ENCODE data around the gene NEK6.

NEK6 gene

GRCh38 chr9:124342776-124343485 lies 85.2 kb downstream of the NEK6 start:
- peak; percentile 42 for DNase-seq (ENCODE audit: low spot score)

DNA sequence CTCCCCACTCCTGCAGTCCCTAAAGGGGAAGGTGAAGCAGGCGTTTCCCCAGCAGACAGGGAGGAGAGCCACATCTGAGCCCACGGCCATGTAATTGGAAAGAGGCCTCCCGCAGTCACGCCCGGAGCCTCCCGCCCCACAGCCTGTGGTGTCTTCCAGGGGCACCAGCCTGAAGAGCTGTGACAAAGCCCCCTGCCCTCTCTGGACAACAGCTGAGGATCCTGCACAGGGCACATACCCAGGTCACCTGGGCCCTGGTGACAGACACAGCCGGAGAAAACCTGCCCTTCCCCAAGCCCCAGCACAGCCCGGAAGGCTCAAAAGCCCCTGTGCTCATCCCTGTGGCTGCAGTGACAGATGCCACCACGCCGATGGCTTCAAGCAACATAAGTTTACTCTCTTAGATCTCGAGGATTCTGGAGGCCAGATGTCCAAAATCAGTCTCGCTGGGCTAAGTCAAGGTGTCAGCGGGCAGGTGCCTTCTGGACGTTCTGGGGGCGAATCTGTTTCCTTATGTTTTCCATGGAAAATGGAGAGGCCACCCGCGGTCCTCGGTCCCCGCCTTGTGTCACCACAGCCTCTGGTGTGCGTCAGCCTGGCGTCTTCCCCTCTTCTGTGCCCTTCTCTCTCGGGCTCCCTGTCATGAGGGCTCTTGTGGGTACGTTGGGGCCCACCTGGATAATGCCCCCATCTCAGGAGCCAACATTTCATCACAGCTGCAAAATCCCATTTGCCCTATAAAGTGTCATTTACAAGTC lies 86.0 kb downstream of the NEK6 start:
- no peak for DNase-seq (ENCODE audit: low spot score)

DNA sequence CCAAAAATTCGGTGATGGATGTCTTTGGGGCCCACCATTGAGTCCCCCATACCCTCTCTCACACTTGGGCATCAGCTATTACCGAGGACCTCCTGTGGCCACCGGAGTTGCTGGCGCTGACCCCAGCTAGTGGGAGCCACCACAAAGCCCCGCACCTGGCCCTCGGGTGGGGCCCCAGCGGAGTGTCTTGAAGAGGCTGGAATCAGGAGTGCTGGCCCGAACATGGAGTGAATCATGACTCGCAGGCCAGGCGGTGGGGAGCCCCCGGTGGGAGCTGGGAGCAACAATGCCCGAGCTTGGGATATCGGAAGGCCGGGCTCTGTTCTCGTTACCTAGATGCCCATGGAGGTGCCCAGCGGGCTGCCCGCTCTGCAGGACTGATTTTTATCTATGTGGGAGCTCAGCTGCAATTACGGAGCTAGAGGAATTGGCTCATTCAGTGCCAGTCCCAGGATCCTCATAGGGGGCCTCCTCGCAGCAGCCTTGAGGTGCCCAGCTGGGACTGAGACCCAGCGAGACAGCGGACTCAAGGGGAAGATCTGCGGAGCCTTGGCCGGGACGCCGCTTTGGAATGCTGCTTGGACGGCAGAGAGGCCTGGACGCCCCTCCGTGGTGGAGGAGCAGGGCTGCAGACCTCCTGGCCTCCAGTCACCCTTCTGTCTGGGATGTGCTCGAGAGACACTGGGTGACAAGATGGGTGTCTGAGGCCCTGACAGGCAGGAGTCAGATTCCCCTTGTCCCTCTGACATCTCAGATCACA lies 86.7 kb downstream of the NEK6 start:
- no peak for DNase-seq (ENCODE audit: low spot score)

DNA sequence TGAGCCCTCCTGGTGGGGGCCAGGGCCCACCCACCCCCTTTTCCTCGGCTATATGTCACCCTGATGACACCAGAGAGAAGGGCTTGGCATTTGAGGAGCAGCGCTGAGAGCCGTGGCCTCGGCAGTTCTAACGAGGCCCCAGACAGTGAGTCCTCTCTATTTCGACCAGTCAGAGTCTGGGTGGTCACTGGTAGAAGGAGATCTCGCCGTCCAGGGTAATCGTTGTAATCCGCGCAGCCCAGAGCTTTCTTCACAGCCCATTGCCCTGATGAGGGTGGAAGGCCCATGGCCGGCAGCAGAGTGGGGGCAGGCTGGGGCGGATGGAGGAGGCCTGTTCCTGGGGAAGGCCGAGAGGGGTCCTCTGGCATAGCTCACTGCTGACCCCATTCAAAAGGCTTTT lies 87.3 kb downstream of the NEK6 start:
- DNase-seq (ENCODE audit: low spot score): no peak

- no peak for DNase-seq (ENCODE audit: low spot score)
Observed at GRCh38 chr9:124345751-124346281, 88.1 kb downstream of the NEK6 start.

DNA sequence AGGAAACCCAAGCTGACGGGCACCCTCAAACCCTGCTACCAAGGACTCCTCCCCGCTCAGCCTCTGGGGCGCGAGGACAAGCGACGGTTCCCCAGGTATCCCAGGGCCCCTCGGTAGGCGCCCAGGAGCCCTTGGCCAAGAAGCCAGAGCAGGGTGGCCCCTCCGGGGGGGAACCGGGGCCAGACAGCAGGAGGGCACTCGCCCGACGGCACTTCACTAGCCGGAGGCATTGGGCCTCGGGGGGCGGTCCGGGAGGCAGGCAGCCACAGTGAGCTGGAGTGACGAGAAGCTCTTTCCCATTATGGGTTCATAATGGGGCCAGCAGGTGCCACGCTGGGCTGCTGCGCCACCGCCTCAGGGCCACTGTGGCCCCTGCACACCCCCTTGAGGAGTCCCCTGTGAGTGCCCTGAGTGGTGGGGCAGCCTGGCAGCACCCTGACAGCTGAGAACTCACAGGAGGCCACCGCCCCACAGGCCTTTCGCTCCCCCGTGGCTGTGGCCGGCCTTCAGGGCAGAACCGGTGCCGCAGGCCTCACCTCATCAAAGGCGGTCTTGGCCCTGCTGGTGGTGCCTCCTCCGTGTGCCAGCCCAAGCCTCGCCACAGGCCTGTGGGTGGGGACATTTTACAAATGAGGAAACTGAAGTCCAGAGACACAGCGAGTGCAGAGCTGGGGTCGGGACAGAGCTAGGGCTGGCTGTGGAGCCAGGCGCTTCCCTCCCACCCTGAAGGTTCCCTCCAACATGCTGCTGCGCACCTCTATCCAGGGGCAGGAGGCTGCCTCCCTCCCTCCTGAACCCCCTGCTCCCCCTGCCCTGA lies 88.8 kb downstream of the NEK6 start:
- no peak for DNase-seq (ENCODE audit: low spot score)

GRCh38 chr9:124347206-124347967 lies 89.6 kb downstream of the NEK6 start:
- DNase-seq (ENCODE audit: low spot score): no peak

- DNase-seq (ENCODE audit: low spot score): no peak
Observed at GRCh38 chr9:124347968-124348358, 90.2 kb downstream of the NEK6 start.

DNA sequence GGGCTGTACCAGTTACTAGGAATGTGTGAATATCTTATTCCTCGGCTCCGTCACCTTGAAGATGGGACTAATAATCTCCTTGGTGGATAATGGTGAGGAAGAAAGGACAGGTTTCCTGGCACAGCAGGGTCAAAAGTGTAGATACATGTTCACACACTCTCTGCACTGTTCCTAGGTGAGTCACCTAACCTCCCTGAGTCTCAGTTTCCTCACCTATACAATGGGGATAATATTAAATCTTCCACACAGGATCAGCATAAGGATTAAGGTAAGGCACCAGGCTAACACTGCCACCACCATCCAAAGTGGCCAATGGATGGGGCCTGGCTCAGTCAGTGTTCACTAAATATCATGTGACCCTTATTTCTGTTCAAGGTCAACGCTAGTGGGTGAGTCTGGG lies 90.6 kb downstream of the NEK6 start:
- DNase-seq (ENCODE audit: low spot score): no peak

- DNase-seq (ENCODE audit: low spot score): no peak
Observed at GRCh38 chr9:124348831-124349230, 91.1 kb downstream of the NEK6 start.

- DNase-seq (ENCODE audit: low spot score): no peak
Observed at GRCh38 chr9:124349267-124349666, 91.5 kb downstream of the NEK6 start.

- DNase-seq (ENCODE audit: low spot score): no peak
Observed at GRCh38 chr9:124349675-124350493, 92.1 kb downstream of the NEK6 start.

DNA sequence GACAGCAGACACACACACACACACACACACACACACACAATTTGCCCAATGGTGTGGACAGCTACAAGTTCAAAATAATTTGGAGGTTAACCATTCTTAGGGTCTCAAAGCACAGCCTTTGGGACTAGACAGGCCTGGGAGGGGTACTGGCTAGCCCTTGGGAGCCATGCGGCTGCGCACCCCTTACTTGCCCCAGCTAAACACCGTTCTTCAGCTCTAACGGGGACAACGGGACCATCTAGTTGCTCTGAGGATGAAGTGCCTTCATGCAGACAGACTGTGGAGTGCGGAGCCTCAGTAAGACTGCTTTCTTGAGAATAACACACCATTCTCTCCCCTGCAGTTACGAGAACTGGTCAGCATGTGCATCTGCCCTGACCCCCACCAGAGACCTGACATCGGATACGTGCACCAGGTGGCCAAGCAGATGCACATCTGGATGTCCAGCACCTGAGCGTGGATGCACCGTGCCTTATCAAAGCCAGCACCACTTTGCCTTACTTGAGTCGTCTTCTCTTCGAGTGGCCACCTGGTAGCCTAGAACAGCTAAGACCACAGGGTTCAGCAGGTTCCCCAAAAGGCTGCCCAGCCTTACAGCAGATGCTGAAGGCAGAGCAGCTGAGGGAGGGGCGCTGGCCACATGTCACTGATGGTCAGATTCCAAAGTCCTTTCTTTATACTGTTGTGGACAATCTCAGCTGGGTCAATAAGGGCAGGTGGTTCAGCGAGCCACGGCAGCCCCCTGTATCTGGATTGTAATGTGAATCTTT lies 92.9 kb downstream of the NEK6 start:
- no peak for DNase-seq (ENCODE audit: low spot score)

DNA sequence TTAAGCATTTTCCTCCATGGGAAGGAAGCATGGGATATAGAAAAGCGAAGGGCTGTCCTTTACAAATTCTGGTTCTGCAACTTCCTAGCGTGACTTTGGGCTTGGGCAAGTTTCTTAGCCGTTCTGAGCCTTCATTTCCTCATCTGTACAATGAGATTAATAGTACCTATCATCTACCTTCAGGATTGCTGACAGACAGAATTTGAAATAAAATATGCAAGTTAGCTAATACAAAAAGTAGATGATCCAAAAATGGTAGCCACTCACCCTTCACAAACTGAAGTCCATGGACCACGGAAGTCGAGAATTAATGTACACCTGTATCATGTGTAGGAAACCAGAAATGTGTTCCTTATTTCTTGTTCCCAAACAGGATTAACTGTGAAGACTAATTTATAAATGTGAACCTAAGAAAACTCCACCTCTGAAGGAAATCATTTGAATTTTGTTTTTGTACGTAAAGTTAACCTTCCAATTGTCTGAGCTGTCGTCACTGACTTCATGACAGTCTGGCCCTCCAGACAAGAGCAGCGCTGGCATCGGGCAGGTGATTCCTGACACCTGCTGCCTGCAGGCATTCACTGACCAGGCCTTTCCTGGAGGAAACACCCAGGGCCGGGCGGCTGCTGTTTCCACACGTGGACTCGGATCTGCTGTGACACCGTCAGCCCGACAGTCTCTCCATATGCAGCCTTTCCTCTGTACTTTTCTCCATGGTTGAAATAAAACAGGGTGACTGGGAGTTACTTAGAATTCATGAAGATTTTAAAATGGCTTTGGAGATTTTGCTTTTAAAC lies 94.1 kb downstream of the NEK6 start:
- no peak for DNase-seq (ENCODE audit: low spot score)

DNA sequence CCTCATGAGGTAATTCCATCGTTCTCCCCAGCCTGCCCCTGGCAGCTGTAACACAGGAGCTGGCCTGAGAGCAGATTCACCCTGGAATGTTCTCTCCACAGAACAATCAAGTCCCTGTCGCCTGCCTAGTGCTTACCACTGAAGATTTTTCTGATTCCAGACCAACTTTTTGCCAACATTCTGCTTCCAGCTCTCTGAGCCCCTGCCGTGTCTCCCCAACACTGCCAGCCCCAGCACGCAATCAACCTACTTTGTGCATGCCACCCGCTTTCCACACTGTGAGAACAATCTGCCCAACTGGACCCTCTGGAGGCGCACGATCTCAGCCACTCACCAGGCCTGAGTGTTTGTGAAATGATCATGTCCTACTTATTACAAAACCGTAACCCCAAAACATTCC lies 94.9 kb downstream of the NEK6 start:
- DNase-seq (ENCODE audit: low spot score): no peak

GRCh38 chr9:124353166-124353768 lies 95.5 kb downstream of the NEK6 start:
- no peak for DNase-seq (ENCODE audit: low spot score)

- no peak for DNase-seq (ENCODE audit: low spot score)
Observed at GRCh38 chr9:124353811-124354274, 96.1 kb downstream of the NEK6 start.

All from putamen (tissue), 1 donor.